Liver (tissue), 9 donors: Measurements from ENCODE around the gene ZMYND10. TPM values are rescaled to one million over a fixed set of nuclear protein-coding genes. Genes with fewer than 3 reads are reported as not detected.

Experiments used
- DNase-seq: peaks from one replicate; pipeline ENCODE4 v3.0.0-alpha.2; 2017; ENCODE audit warnings: low spot score
- H3K27ac ChIP-seq, 2 donors: one replicate each; pipeline ENCODE4 v1.7.0; 2013; ENCODE audit warnings: inconsistent platforms in 2 of 2, low read length in 2 of 2, control low read depth in 1 of 2, low read depth in 1 of 2, mild to moderate bottlenecking in 1 of 2
- H3K27me3 ChIP-seq, 4 donors: one replicate each; pipeline versions ENCODE4 v1.6.1 to v1.7.0; 2013; ENCODE audit warnings: low read length in 3 of 4, inconsistent platforms in 1 of 4, mild to moderate bottlenecking in 1 of 4, moderate library complexity in 1 of 4; ENCODE audit not compliant: control insufficient read depth in 4 of 4, insufficient read depth in 4 of 4
- H3K36me3 ChIP-seq, 4 donors: one replicate each; pipeline versions ENCODE4 v1.6.1 to v1.7.0; 2013; ENCODE audit warnings: low read length in 3 of 4, mild to moderate bottlenecking in 3 of 4, low read depth in 1 of 4, moderate library complexity in 1 of 4; ENCODE audit not compliant: control insufficient read depth in 4 of 4, insufficient read depth in 3 of 4
- H3K4me1 ChIP-seq, 4 donors: one replicate each; pipeline versions ENCODE4 v1.6.1 to v1.7.0; 2013; ENCODE audit warnings: low read length in 3 of 4, mild to moderate bottlenecking in 3 of 4, moderate library complexity in 1 of 4; ENCODE audit not compliant: control insufficient read depth in 4 of 4, insufficient read depth in 4 of 4
- H3K4me3 ChIP-seq, 3 donors: one replicate each; pipeline versions ENCODE4 v1.6.1 to v1.7.0; 2013; ENCODE audit warnings: low read length in 3 of 3, control low read depth in 1 of 3, low read depth in 1 of 3, mild to moderate bottlenecking in 1 of 3
- H3K9ac ChIP-seq, 2 donors: one replicate each; pipeline ENCODE4 v1.7.0; 2013; ENCODE audit warnings: low read length in 2 of 2, mild to moderate bottlenecking in 2 of 2, moderate library complexity in 2 of 2, control low read depth in 1 of 2, low read depth in 1 of 2
- H3K9me3 ChIP-seq, 4 donors: one replicate each; pipeline versions ENCODE4 v1.6.1 to v1.7.0; 2013; ENCODE audit warnings: low read length in 3 of 4; ENCODE audit not compliant: control insufficient read depth in 4 of 4
- ATF3 ChIP-seq: IDR thresholded peaks from 2 replicates; pipeline ENCODE4 v1.6.1; 2016; ENCODE audit warnings: antibody characterized with exemption
- CTCF ChIP-seq: fragments of 150-350 bp; IDR thresholded peaks from 2 replicates; pipeline ENCODE4 v1.5.1; 2017; ENCODE audit warnings: improper control_type of control experiment, low read depth, low read length; ENCODE audit not compliant: missing input control
- FOXA1 ChIP-seq: IDR thresholded peaks from 2 replicates; pipeline ENCODE4 v1.6.1; 2016; ENCODE audit warnings: antibody characterized with exemption
- FOXA2 ChIP-seq: IDR thresholded peaks from 2 replicates; pipeline ENCODE4 v1.6.1; 2016; ENCODE audit warnings: antibody characterized with exemption
- GABPA ChIP-seq, 2 donors: IDR thresholded peaks in 1 of 2; conservative IDR thresholded peaks in 1 of 2; 2 replicates each; pipeline ENCODE4 v1.6.1; 2016; ENCODE audit warnings: antibody characterized with exemption in 2 of 2, mild to moderate bottlenecking in 1 of 2, moderate library complexity in 1 of 2
- HNF4G ChIP-seq: IDR thresholded peaks from 2 replicates; pipeline ENCODE4 v1.6.1; 2016; ENCODE audit warnings: antibody characterized with exemption
- MAX ChIP-seq: IDR thresholded peaks from 2 replicates; pipeline ENCODE4 v1.6.1; 2016; ENCODE audit warnings: antibody characterized with exemption
- NR2F2 ChIP-seq: IDR thresholded peaks from 2 replicates; pipeline ENCODE4 v1.6.1; 2016; ENCODE audit warnings: antibody characterized with exemption
- RAD21 ChIP-seq, 2 donors: IDR thresholded peaks; 2 replicates each; pipeline ENCODE4 v1.6.1; 2016; ENCODE audit warnings: antibody characterized with exemption in 2 of 2, mild to moderate bottlenecking in 2 of 2
- REST ChIP-seq: IDR thresholded peaks from 2 replicates; pipeline ENCODE4 v1.6.1; 2016; ENCODE audit warnings: antibody characterized with exemption, mild to moderate bottlenecking
- RXRA ChIP-seq, 2 donors: IDR thresholded peaks; 2 replicates each; pipeline ENCODE4 v1.6.1; 2017 to 2018; ENCODE audit warnings: antibody characterized with exemption in 2 of 2, mild to moderate bottlenecking in 1 of 2
- SP1 ChIP-seq: IDR thresholded peaks from 2 replicates; pipeline ENCODE4 v1.6.1; 2018; ENCODE audit warnings: antibody characterized with exemption, mild to moderate bottlenecking
- TAF1 ChIP-seq: conservative IDR thresholded peaks from 2 replicates; pipeline ENCODE4 v1.6.1; 2016; ENCODE audit warnings: antibody characterized with exemption, mild to moderate bottlenecking
- ZBTB33 ChIP-seq: IDR thresholded peaks from 2 replicates; pipeline ENCODE4 v1.6.1; 2016; ENCODE audit warnings: antibody characterized with exemption
- WGBS: extraction: QIAGEN DNeasy Blood & Tissue Kit; methylation state at CpG from one replicate; pipeline ENCODE4 v1.1.7; 2013; 5-methylcytosine and 5-hydroxymethylcytosine counted together
- polyA plus RNA-seq, 2 donors: library from polyadenylated mRNA; stranded (reverse) in 1 of 2; unstranded in 1 of 2; fragments of 200-250 nt in 1 of 2; fragments of >200 nt in 1 of 2; fragmentation: Nextera tagmentation in 1 of 2; extraction: Ambion mirVana in 1 of 2; gene quantifications; one replicate each; pipeline versions ENCODE4 v1.2.1 to v1.2.3, GENCODE V29; 2013 to 2015
- total RNA-seq, 2 donors: library from RNA; depleted of rRNA; stranded (reverse); fragments of >200 nt; gene quantifications; one replicate each; pipeline ENCODE4 v1.2.3, GENCODE V29; 2014
- donor health status: healthy.
- donor health status: healthy.
- donor health status: healthy.
- donor health status: healthy.
- donor health status: healthy.

The ZMYND10 gene
- total and polyA plus RNA-seq, 4 donors: 0.09 to 0.75 (median 0.27) TPM

GRCh38 chr3:50340448-50341329 is 4.8 kb downstream of the ZMYND10 start, which contains the start of gene RASSF1:
Gene RASSF1, minus strand, starts transcription at chr3:50340836. Its CDS starts 31 bp downstream, at chr3:50340805.
- TF ChIP-seq TAF1 (no peak), ATF3 (no peak), REST (peak; percentile 33), SP1 (peak; percentile 36), GABPA (IDR thresholded peaks at IDR 0.05 in 1 of 2, conservative IDR thresholded peaks at IDR 0.05 in 1 of 2) (peak in 1 of 2 donors; percentile 22), CTCF (no peak), RXRA (IDR thresholded peaks at IDR 0.05) (peak in 1 of 2 donors; percentile 12), RAD21 (IDR thresholded peaks at IDR 0.05) (no peak), HNF4G (no peak), NR2F2 (no peak), FOXA1 (no peak), MAX (no peak), FOXA2 (no peak), ZBTB33 (no peak)
- Histone ChIP-seq H3K9me3 (no peaks in the 10 kb centered on the region), H3K4me1 (peaks cover 11 to 32% (median 18%) of the 10 kb centered on the region in 4 donors), H3K4me3 (peak within 1 kb of the TSS in 1 of 3 donors; percentile 42), H3K9ac (peak within 1 kb of the TSS; percentile 10 to 62), H3K27me3 (no peaks in the 10 kb centered on the region), H3K27ac (peak within 1 kb of the TSS; percentile 21 to 34), H3K36me3 (no peaks in the 10 kb centered on the region)
- WGBS: 23% methylated on average over 85 of the region's 85 CpGs
- DNase-seq: peak; percentile 78
